HG02763 (cell line): ENCODE results near the gene FRRS1L.

Source experiments
- ATAC-seq: cut with Tn5 transposase; IDR thresholded peaks from one replicate; pipeline ENCODE4 v1.9.1; 2021; ENCODE audit warnings: mild to moderate bottlenecking, moderate library complexity; ENCODE audit not compliant: unreplicated experiment

Gene FRRS1L

GRCh38 chr9:109176963-109177362 lies 9.9 kb upstream of the FRRS1L start:
- ATAC-seq = no peak

GRCh38 chr9:109176386-109176785 lies 9.3 kb upstream of the FRRS1L start:
- ATAC-seq = no peak

GRCh38 chr9:109172935-109173334 lies 5.9 kb upstream of the FRRS1L start:
- ATAC-seq = no peak

- ATAC-seq = no peak
Observed at GRCh38 chr9:109171926-109172325, 4.9 kb upstream of the FRRS1L start.

GRCh38 chr9:109168170-109168569 lies 1.1 kb upstream of the FRRS1L start:
- ATAC-seq = no peak

GRCh38 chr9:109167716-109168115 lies 667 bp upstream of the FRRS1L start:
- ATAC-seq = no peak

GRCh38 chr9:109166171-109166770 lies 778 bp downstream of the FRRS1L start:
- no peak for ATAC-seq

GRCh38 chr9:109164042-109164441 lies 3.0 kb downstream of the FRRS1L start:
- no peak for ATAC-seq

GRCh38 chr9:109163194-109163593 lies 3.9 kb downstream of the FRRS1L start:
- ATAC-seq = no peak

GRCh38 chr9:109162677-109163076 lies 4.4 kb downstream of the FRRS1L start:
- ATAC-seq = no peak

GRCh38 chr9:109161471-109161870 lies 5.6 kb downstream of the FRRS1L start:
- ATAC-seq = no peak

- ATAC-seq = no peak
Observed at GRCh38 chr9:109159583-109159982, 7.5 kb downstream of the FRRS1L start.

GRCh38 chr9:109158651-109159050 lies 8.4 kb downstream of the FRRS1L start:
- no peak for ATAC-seq

GRCh38 chr9:109156708-109157107 lies 10.3 kb downstream of the FRRS1L start:
- ATAC-seq = no peak

- ATAC-seq = no peak
Observed at GRCh38 chr9:109150925-109151545, 16.0 kb downstream of the FRRS1L start.

GRCh38 chr9:109149722-109150121 lies 17.3 kb downstream of the FRRS1L start:
- ATAC-seq = no peak

- no peak for ATAC-seq
Observed at GRCh38 chr9:109149089-109149488, 18.0 kb downstream of the FRRS1L start.

- ATAC-seq = no peak
Observed at GRCh38 chr9:109145051-109145450, 22.0 kb downstream of the FRRS1L start.

GRCh38 chr9:109143881-109144562 lies 23.0 kb downstream of the FRRS1L start:
- peak; percentile 92 for ATAC-seq

GRCh38 chr9:109141375-109141774 lies 25.7 kb downstream of the FRRS1L start:
- ATAC-seq = no peak

- ATAC-seq = no peak
Observed at GRCh38 chr9:109139851-109140250, 27.2 kb downstream of the FRRS1L start.

GRCh38 chr9:109138421-109138820 lies 28.6 kb downstream of the FRRS1L start:
- no peak for ATAC-seq
